ENCODE measurements around the gene AJAP1.

- no peak for TF ChIP-seq CTCF (IDR thresholded peaks at IDR 0.05)
- no peak for TF ChIP-seq POLR2A (IDR thresholded peaks at IDR 0.05)
- TF ChIP-seq EP300 (IDR thresholded peaks at IDR 0.05), result no peak
Measured at GRCh38 chr1:4784761-4785160, 130.4 kb downstream of the AJAP1 start.

All from ovary (tissue), 3 donors.